ENCODE measurements around the gene MAPKAPK2.

Gene MAPKAPK2

DNA sequence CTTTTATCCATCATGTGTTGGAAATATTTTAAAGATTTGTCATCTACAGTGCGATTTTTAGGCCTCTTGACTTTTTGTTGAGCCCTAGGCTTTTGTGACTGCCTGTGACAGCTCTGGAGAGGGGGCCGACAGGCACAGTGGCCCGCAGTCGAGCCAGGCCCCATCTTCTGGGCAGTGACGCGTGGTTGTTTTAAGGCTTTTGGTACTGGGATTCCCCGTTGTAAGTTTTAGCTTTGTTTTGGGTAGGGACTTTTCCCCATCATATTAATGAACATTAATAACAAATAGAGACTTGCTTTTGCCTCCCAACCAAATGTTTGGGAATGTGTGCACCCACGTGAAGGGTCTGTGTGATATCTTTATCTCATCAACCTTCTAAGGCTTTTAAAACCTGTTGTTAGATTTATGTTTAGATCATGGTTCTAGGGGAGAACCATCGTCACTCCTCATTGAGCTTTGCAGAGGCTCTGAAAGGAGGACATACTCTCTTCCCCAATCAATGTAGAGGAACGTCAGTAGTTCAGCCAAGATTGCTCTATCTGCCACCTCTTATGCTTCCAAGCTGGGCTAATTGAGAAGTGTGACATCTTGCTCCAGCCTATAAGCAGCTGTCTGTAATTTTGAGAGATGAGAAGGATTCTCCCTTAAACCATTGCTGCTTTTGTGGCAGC, 34.6 kb downstream of the MAPKAPK2 start:
- Histone ChIP-seq H3K9me3 (ENCODE audit: insufficient read depth, low read length) (no peaks in the 10 kb centered on the region), H3K4me1 (ENCODE audit: insufficient read depth, insufficient read length) (peaks cover 16% of the 10 kb centered on the region), H3K9ac (ENCODE audit: insufficient read length, low read depth) (no peak overlapping the region), H3K4me3 (ENCODE audit: insufficient read length, low read depth) (no peak overlapping the region), H3K27me3 (ENCODE audit: insufficient read depth, insufficient read length) (no peaks in the 10 kb centered on the region), H3K36me3 (ENCODE audit: insufficient read depth, insufficient read length, low read length) (no peaks in the 10 kb centered on the region)
- TF ChIP-seq YY1 (IDR thresholded peaks at IDR 0.05; ENCODE audit: insufficient read depth, insufficient read length) (no peak), ZNF274 (IDR thresholded peaks at IDR 0.05; ENCODE audit: low read depth, low read length) (no peak), SUZ12 (IDR thresholded peaks at IDR 0.05; ENCODE audit: extremely low read depth, insufficient read depth, insufficient read length) (no peak)
- DNase-seq (ENCODE audit: low read depth, low spot score) = no peak

DNA sequence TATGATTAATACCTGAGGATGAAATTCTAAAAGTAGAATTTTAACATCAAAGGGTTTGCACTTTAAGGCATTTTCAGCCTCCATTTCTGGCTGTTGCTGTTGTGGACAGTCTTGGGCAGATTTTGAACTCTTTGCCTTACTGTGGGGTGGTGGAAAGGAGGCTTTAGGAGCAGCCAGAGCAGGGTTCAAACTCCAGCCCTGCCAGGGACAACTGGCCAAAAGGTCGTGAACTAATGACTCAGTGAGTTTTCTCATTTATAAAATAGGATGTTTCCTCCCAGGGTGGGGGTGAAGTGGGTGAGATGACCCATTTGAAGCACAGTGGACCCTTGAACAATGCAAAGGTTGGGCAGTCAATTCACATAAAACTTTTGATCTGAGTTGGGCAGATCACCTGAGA, 36.7 kb downstream of the MAPKAPK2 start:
- H3K4me1 ChIP-seq (ENCODE audit: insufficient read depth, insufficient read length) = peaks cover 24% of the 10 kb centered on the region
- no peaks in the 10 kb centered on the region for H3K36me3 ChIP-seq (ENCODE audit: insufficient read depth, insufficient read length, low read length)
- no peaks in the 10 kb centered on the region for H3K27me3 ChIP-seq (ENCODE audit: insufficient read depth, insufficient read length)
- no peak overlapping the region for H3K9ac ChIP-seq (ENCODE audit: insufficient read length, low read depth)
- DNase-seq (ENCODE audit: low read depth, low spot score) = no peak
- no peak overlapping the region for H3K4me3 ChIP-seq (ENCODE audit: insufficient read length, low read depth)
- TF ChIP-seq ZNF274 (IDR thresholded peaks at IDR 0.05; ENCODE audit: low read depth, low read length) (no peak), SUZ12 (IDR thresholded peaks at IDR 0.05; ENCODE audit: extremely low read depth, insufficient read depth, insufficient read length) (no peak), YY1 (IDR thresholded peaks at IDR 0.05; ENCODE audit: insufficient read depth, insufficient read length) (no peak)
- H3K9me3 ChIP-seq (ENCODE audit: insufficient read depth, low read length) = no peaks in the 10 kb centered on the region

DNA sequence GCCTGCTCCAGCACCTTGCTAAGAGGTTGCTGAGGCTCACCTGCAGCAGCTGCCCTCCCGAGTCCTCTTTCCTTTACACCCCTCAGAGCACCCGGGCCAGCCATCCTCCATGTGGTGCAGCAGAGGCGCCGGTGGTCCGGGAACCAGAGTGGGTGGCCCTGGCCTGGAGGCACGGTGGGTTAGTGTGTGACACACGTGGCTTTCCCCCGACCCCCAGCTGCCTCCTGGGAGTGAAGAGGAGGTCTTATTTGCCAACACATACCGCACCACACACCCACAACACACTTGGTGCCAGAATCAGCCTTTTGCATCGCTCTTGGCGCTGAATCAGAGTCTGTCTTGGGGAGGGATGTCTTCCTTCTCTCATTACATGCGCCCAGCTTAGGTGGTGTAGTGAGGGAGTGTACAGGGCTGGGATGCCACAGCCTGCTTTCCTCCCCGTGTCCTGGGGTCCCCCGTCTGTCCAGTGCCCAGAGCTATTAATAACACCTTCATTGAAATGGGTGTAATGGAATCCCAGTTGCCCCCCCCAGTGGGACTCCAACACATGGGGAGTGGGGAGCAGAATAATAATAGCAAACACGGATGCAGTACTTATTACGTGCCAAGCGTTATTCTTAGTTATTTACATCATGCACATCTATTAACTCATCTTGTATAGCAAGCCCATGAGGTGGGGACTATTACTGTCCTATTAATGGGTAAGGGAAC, 38.2 kb downstream of the MAPKAPK2 start:
- TF ChIP-seq ZNF274 (IDR thresholded peaks at IDR 0.05; ENCODE audit: low read depth, low read length) (no peak), YY1 (IDR thresholded peaks at IDR 0.05; ENCODE audit: insufficient read depth, insufficient read length) (no peak), SUZ12 (IDR thresholded peaks at IDR 0.05; ENCODE audit: extremely low read depth, insufficient read depth, insufficient read length) (no peak)
- no peak overlapping the region for H3K4me3 ChIP-seq (ENCODE audit: insufficient read length, low read depth)
- no peaks in the 10 kb centered on the region for H3K36me3 ChIP-seq (ENCODE audit: insufficient read depth, insufficient read length, low read length)
- no peak for DNase-seq (ENCODE audit: low read depth, low spot score)
- H3K4me1 ChIP-seq (ENCODE audit: insufficient read depth, insufficient read length) = peaks cover 24% of the 10 kb centered on the region
- H3K27me3 ChIP-seq (ENCODE audit: insufficient read depth, insufficient read length) = no peaks in the 10 kb centered on the region
- no peak overlapping the region for H3K9ac ChIP-seq (ENCODE audit: insufficient read length, low read depth)
- no peaks in the 10 kb centered on the region for H3K9me3 ChIP-seq (ENCODE audit: insufficient read depth, low read length)

DNA sequence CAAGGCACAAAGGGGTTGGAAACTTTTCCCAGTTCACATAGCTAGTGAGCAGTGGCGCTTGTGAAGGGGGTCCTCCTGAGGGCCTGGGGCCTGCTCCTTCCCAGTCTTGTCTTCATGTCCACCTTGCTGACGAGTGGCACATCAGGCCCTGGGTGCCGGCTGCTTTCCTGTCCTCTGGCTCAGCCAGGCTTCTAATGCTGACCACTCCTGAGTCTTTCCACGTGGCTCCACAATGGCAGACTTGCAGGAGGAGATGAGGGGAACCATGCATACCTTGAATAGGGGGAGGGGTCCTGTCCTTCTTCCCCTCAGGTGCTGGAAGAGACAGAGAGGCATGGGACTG, 38.7 kb downstream of the MAPKAPK2 start:
- no peaks in the 10 kb centered on the region for H3K9me3 ChIP-seq (ENCODE audit: insufficient read depth, low read length)
- no peak for DNase-seq (ENCODE audit: low read depth, low spot score)
- no peaks in the 10 kb centered on the region for H3K36me3 ChIP-seq (ENCODE audit: insufficient read depth, insufficient read length, low read length)
- no peak overlapping the region for H3K4me3 ChIP-seq (ENCODE audit: insufficient read length, low read depth)
- H3K27me3 ChIP-seq (ENCODE audit: insufficient read depth, insufficient read length) = no peaks in the 10 kb centered on the region
- TF ChIP-seq ZNF274 (IDR thresholded peaks at IDR 0.05; ENCODE audit: low read depth, low read length) = no peak
- no peak for TF ChIP-seq SUZ12 (IDR thresholded peaks at IDR 0.05; ENCODE audit: extremely low read depth, insufficient read depth, insufficient read length)
- TF ChIP-seq YY1 (IDR thresholded peaks at IDR 0.05; ENCODE audit: insufficient read depth, insufficient read length) = no peak
- peaks cover 24% of the 10 kb centered on the region for H3K4me1 ChIP-seq (ENCODE audit: insufficient read depth, insufficient read length)
- peak overlapping the region; percentile 29 for H3K9ac ChIP-seq (ENCODE audit: insufficient read length, low read depth)

- DNase-seq (ENCODE audit: low read depth, low spot score) = no peak
- H3K36me3 ChIP-seq (ENCODE audit: insufficient read depth, insufficient read length, low read length) = peaks cover 5% of the 10 kb centered on the region
- peaks cover 24% of the 10 kb centered on the region for H3K4me1 ChIP-seq (ENCODE audit: insufficient read depth, insufficient read length)
- TF ChIP-seq SUZ12 (IDR thresholded peaks at IDR 0.05; ENCODE audit: extremely low read depth, insufficient read depth, insufficient read length) = no peak
- TF ChIP-seq ZNF274 (IDR thresholded peaks at IDR 0.05; ENCODE audit: low read depth, low read length) = no peak
- TF ChIP-seq YY1 (IDR thresholded peaks at IDR 0.05; ENCODE audit: insufficient read depth, insufficient read length) = no peak
- no peaks in the 10 kb centered on the region for H3K27me3 ChIP-seq (ENCODE audit: insufficient read depth, insufficient read length)
- H3K4me3 ChIP-seq (ENCODE audit: insufficient read length, low read depth) = no peak overlapping the region
- H3K9ac ChIP-seq (ENCODE audit: insufficient read length, low read depth) = peak overlapping the region; percentile 29
- H3K9me3 ChIP-seq (ENCODE audit: insufficient read depth, low read length) = no peaks in the 10 kb centered on the region
Measured at GRCh38 chr1:206723805-206724472, 39.2 kb downstream of the MAPKAPK2 start.

DNA sequence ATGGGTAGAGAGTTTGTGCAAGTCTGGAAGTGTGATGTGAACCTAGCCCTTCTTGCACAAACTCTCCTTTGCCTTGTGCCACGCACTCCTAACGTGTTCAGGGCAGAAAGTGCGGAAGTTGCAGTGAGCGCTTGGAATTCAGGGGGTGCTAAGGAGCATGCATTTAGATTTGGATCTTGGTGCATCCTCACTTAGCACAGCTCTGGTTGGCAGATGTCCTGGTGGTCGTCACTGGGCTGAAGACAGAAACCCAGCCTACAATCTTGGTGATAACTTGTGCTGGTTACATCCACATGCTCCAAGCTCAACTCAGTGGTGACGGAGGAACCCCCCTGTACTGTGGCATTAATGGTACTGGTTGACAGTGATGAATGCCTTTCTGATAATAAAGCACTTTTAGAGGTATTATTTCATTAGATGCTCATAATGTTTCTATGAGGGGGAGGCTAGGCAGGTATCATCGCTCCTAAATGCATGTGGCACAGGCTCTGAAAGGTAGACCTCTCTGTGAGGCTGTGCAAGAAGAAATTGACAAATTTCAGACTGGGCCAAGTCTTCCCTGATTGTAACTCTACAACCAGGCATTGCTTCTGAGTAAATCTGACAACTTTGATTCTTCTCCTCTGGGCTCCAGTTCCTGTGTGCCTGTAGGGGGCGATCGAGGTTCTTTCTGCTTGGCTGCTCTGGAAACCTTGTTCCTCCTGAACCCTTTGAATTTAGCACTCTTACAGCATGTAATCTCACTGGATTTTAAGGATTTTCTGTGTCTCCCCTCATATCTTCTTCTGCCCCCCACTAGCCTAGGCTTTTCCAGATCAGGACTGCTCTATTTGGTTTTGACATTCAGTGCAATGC, 40.6 kb downstream of the MAPKAPK2 start:
- peaks cover 19% of the 10 kb centered on the region for H3K36me3 ChIP-seq (ENCODE audit: insufficient read depth, insufficient read length, low read length)
- H3K9ac ChIP-seq (ENCODE audit: insufficient read length, low read depth) = no peak overlapping the region
- no peak overlapping the region for H3K4me3 ChIP-seq (ENCODE audit: insufficient read length, low read depth)

More for the DNA sequence above, 40.6 kb downstream of the MAPKAPK2 start:
- H3K27me3 ChIP-seq (ENCODE audit: insufficient read depth, insufficient read length) = no peaks in the 10 kb centered on the region
- H3K4me1 ChIP-seq (ENCODE audit: insufficient read depth, insufficient read length) = peaks cover 24% of the 10 kb centered on the region
- TF ChIP-seq ZNF274 (IDR thresholded peaks at IDR 0.05; ENCODE audit: low read depth, low read length) (no peak), SUZ12 (IDR thresholded peaks at IDR 0.05; ENCODE audit: extremely low read depth, insufficient read depth, insufficient read length) (no peak), YY1 (IDR thresholded peaks at IDR 0.05; ENCODE audit: insufficient read depth, insufficient read length) (no peak)
- DNase-seq (ENCODE audit: low read depth, low spot score) = peak; percentile 64
- H3K9me3 ChIP-seq (ENCODE audit: insufficient read depth, low read length) = no peaks in the 10 kb centered on the region
